HS-5 (cell line): ENCODE results near the gene FAXDC2.
"Not testable (repeated sequence)": the region's sequence is repeated elsewhere in the genome, so short reads cannot be mapped to it uniquely, and the experiment has no call there.

Experiments
- DNase-seq: peaks from one replicate; pipeline ENCODE4 v3.0.0-alpha.2; 2012; ENCODE audit warnings: low read depth

The FAXDC2 gene

GRCh38 chr5:154861946-154862345 lies 11.5 kb upstream of the FAXDC2 start:
- no peak for DNase-seq

- no peak for DNase-seq
These were observed 10.4 kb upstream of the FAXDC2 start for GRCh38 chr5:154860765-154861164.

- DNase-seq = peak; percentile 58
These were observed 9.7 kb upstream of the FAXDC2 start for GRCh38 chr5:154860123-154860522.

GRCh38 chr5:154858972-154859871 lies 8.8 kb upstream of the FAXDC2 start:
- no peak for DNase-seq

- peak; percentile 89 for DNase-seq
These were observed 8.0 kb upstream of the FAXDC2 start, which contains the start of gene CNOT8 for GRCh38 chr5:154858297-154858971. TSS of gene CNOT8 (plus strand) at chr5:154858627. CDS start at chr5:154863279, 4,652 bp downstream.

- DNase-seq = peak; percentile 91
These were observed 7.3 kb upstream of the FAXDC2 start for GRCh38 chr5:154857530-154858296.

- no peak for DNase-seq
These were observed 948 bp upstream of the FAXDC2 start for GRCh38 chr5:154851351-154851750.

GRCh38 chr5:154849791-154850201 lies 607 bp downstream of the FAXDC2 start:
- DNase-seq = no peak

- DNase-seq = no peak
These were observed 1.1 kb downstream of the FAXDC2 start for GRCh38 chr5:154849264-154849785.

- no peak for DNase-seq
These were observed 5.6 kb downstream of the FAXDC2 start for GRCh38 chr5:154844809-154845208.

GRCh38 chr5:154842689-154843530 lies 7.5 kb downstream of the FAXDC2 start:
- DNase-seq = no peak

- DNase-seq = no peak
These were observed 9.1 kb downstream of the FAXDC2 start for GRCh38 chr5:154841273-154841661.

- no peak for DNase-seq
These were observed 9.7 kb downstream of the FAXDC2 start for GRCh38 chr5:154840435-154841272.

- no peak for DNase-seq
These were observed 13.1 kb downstream of the FAXDC2 start for GRCh38 chr5:154837009-154837901.

GRCh38 chr5:154836225-154836624 lies 14.2 kb downstream of the FAXDC2 start:
- no peak for DNase-seq

- DNase-seq = not testable (repeated sequence)
These were observed 14.7 kb downstream of the FAXDC2 start for GRCh38 chr5:154835701-154836052.

- DNase-seq = no peak
These were observed 16.4 kb downstream of the FAXDC2 start for GRCh38 chr5:154834053-154834452.

GRCh38 chr5:154832804-154833203 lies 17.6 kb downstream of the FAXDC2 start:
- not testable (repeated sequence) for DNase-seq

GRCh38 chr5:154831451-154831850 lies 19.0 kb downstream of the FAXDC2 start:
- DNase-seq = no peak
